ENCODE results near the gene DCBLD1. TPM values are rescaled to one million over a fixed set of nuclear protein-coding genes. Genes with fewer than 3 reads are reported as not detected.

The DCBLD1 gene
- total RNA-seq, 1 experiment from 2014 or later, result 69.3 TPM

GRCh38 chr6:117491916-117492315 lies 9.4 kb downstream of the DCBLD1 start:
- no peaks in the 10 kb centered on the region for H3K27me3 ChIP-seq (replicated peaks; ENCODE audit: control insufficient read depth, insufficient read depth, low read length)
- TF ChIP-seq, protein P1, sequence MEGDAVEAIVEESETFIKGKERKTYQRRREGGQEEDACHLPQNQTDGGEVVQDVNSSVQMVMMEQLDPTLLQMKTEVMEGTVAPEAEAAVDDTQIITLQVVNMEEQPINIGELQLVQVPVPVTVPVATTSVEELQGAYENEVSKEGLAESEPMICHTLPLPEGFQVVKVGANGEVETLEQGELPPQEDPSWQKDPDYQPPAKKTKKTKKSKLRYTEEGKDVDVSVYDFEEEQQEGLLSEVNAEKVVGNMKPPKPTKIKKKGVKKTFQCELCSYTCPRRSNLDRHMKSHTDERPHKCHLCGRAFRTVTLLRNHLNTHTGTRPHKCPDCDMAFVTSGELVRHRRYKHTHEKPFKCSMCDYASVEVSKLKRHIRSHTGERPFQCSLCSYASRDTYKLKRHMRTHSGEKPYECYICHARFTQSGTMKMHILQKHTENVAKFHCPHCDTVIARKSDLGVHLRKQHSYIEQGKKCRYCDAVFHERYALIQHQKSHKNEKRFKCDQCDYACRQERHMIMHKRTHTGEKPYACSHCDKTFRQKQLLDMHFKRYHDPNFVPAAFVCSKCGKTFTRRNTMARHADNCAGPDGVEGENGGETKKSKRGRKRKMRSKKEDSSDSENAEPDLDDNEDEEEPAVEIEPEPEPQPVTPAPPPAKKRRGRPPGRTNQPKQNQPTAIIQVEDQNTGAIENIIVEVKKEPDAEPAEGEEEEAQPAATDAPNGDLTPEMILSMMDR (IDR thresholded peaks at IDR 0.05; ENCODE audit: insufficient read depth in 1 of 2, low read depth in 1 of 2, low read length in 1 of 2, severe bottlenecking in 1 of 2, unreplicated experiment in 1 of 2), result no peak
- Mint-ChIP-seq H3K27me3 (ENCODE audit: insufficient read depth, unreplicated experiment) (no peaks in the 10 kb centered on the region), H3K9me3 (ENCODE audit: unreplicated experiment) (no peaks in the 10 kb centered on the region), H3K36me3 (ENCODE audit: insufficient read depth, unreplicated experiment) (peaks cover 28% of the 10 kb centered on the region), H3K4me1 (ENCODE audit: low read depth, unreplicated experiment) (peaks cover 28% of the 10 kb centered on the region), H3K27ac (ENCODE audit: unreplicated experiment) (no peak overlapping the region), H3K4me3 (ENCODE audit: unreplicated experiment) (no peak overlapping the region)
- H3K36me3 ChIP-seq (ENCODE audit: control insufficient read depth, insufficient read depth, low read length), result no peaks in the 10 kb centered on the region
- H3K4me3 ChIP-seq (ENCODE audit: low read depth, low read length), result no peak overlapping the region
- no peak for DNase-seq
- intact Hi-C loops (cut with micrococcal nuclease; ENCODE audit: unreplicated experiment), result loop anchor here (1.0 kb wide), 1 partner anchor 12 kb away; no protein-coding TSS in a partner anchor
- H3K4me1 ChIP-seq, result peaks cover 23% of the 10 kb centered on the region
- BruUV-seq (replicated peaks), result no TSS peak
- ChIA-PET CTCF (no interaction called here), POLR2A (no interaction called here)
- no peaks in the 10 kb centered on the region for H3K9me3 ChIP-seq

GRCh38 chr6:117493470-117493869 lies 11.0 kb downstream of the DCBLD1 start:
- H3K4me1 ChIP-seq, result peaks cover 27% of the 10 kb centered on the region
- Mint-ChIP-seq H3K36me3 (ENCODE audit: insufficient read depth, unreplicated experiment) (peaks cover 20% of the 10 kb centered on the region), H3K4me1 (ENCODE audit: low read depth, unreplicated experiment) (peaks cover 28% of the 10 kb centered on the region), H3K27ac (ENCODE audit: unreplicated experiment) (no peak overlapping the region), H3K9me3 (ENCODE audit: unreplicated experiment) (no peaks in the 10 kb centered on the region), H3K4me3 (ENCODE audit: unreplicated experiment) (no peak overlapping the region), H3K27me3 (ENCODE audit: insufficient read depth, unreplicated experiment) (no peaks in the 10 kb centered on the region)
- no peaks in the 10 kb centered on the region for H3K36me3 ChIP-seq (ENCODE audit: control insufficient read depth, insufficient read depth, low read length)
- CTCF ChIA-PET, result no interaction called here
- POLR2A ChIA-PET, result no interaction called here
- H3K9me3 ChIP-seq, result no peaks in the 10 kb centered on the region
- DNase-seq, result no peak
- BruUV-seq (replicated peaks), result no TSS peak
- no peaks in the 10 kb centered on the region for H3K27me3 ChIP-seq (replicated peaks; ENCODE audit: control insufficient read depth, insufficient read depth, low read length)
- no peak overlapping the region for H3K4me3 ChIP-seq (ENCODE audit: low read depth, low read length)
- intact Hi-C loops (cut with micrococcal nuclease; ENCODE audit: unreplicated experiment), result no loop called here
- TF ChIP-seq, protein P1 (IDR thresholded peaks at IDR 0.05; ENCODE audit: insufficient read depth in 1 of 2, low read depth in 1 of 2, low read length in 1 of 2, severe bottlenecking in 1 of 2, unreplicated experiment in 1 of 2), result no peak

- H3K4me3 ChIP-seq (ENCODE audit: low read depth, low read length), result no peak overlapping the region
- ChIA-PET CTCF (no interaction called here), POLR2A (no interaction called here)
- Mint-ChIP-seq H3K4me3 (ENCODE audit: unreplicated experiment) (no peak overlapping the region), H3K9me3 (ENCODE audit: unreplicated experiment) (no peaks in the 10 kb centered on the region), H3K36me3 (ENCODE audit: insufficient read depth, unreplicated experiment) (peaks cover 22% of the 10 kb centered on the region), H3K27ac (ENCODE audit: unreplicated experiment) (no peak overlapping the region), H3K27me3 (ENCODE audit: insufficient read depth, unreplicated experiment) (no peaks in the 10 kb centered on the region), H3K4me1 (ENCODE audit: low read depth, unreplicated experiment) (peaks cover 28% of the 10 kb centered on the region)
- no peak for DNase-seq
- no peaks in the 10 kb centered on the region for H3K27me3 ChIP-seq (replicated peaks; ENCODE audit: control insufficient read depth, insufficient read depth, low read length)
- BruUV-seq (replicated peaks), result no TSS peak
- TF ChIP-seq, protein P1 (IDR thresholded peaks at IDR 0.05; ENCODE audit: insufficient read depth in 1 of 2, low read depth in 1 of 2, low read length in 1 of 2, severe bottlenecking in 1 of 2, unreplicated experiment in 1 of 2), result no peak
- intact Hi-C loops (cut with micrococcal nuclease; ENCODE audit: unreplicated experiment), result loop anchor here (1.0 kb wide), 1 partner anchor 11 kb away; no protein-coding TSS in a partner anchor
- H3K36me3 ChIP-seq (ENCODE audit: control insufficient read depth, insufficient read depth, low read length), result no peaks in the 10 kb centered on the region
- H3K4me1 ChIP-seq, result peaks cover 27% of the 10 kb centered on the region
- no peaks in the 10 kb centered on the region for H3K9me3 ChIP-seq
Measured at GRCh38 chr6:117494283-117494682, 11.8 kb downstream of the DCBLD1 start.

Data from Caco-2 (cell line).